HEK293 (cell line): ENCODE measurements around the gene RPS27.
A peak's percentile ranks its signal among the peaks of the same experiment; 100 is the strongest.

Source experiments
- CTCF ChIA-PET: fragments of 350-600 bp; formaldehyde crosslinking; extraction: SDS; loops from one replicate; lab custom pipeline; 2021; ENCODE audit warnings: antibody characterized with exemption; lab: Yijun Ruan, JAX
- POLR2A ChIA-PET: fragments of 300-600 bp; formaldehyde crosslinking; extraction: SDS; loops from one replicate; lab custom pipeline; 2020; ENCODE audit warnings: antibody characterized with exemption, inconsistent platforms; lab: Yijun Ruan, JAX
- H3K27ac ChIP-seq: fragments of 200-500 bp; sonication (Bioruptor generic); 2 replicates; pipeline ENCODE4 v1.5.1; 2014; ENCODE audit warnings: low read depth, low read length, control low read depth, inconsistent platforms; ENCODE audit errors: extremely low read depth
- H3K36me3 ChIP-seq, 2 experiments: fragments of 200-500 bp in 1 of 2; sonication (Bioruptor generic) in 1 of 2; 1 replicate in 1 of 2; 2 replicates in 1 of 2; pipeline ENCODE4 v1.5.1; 2014 to 2017; ENCODE audit warnings: inconsistent platforms in 2 of 2, low read length in 2 of 2; ENCODE audit not compliant: control insufficient read depth in 2 of 2, insufficient read depth in 1 of 2
- H3K4me1 ChIP-seq: fragments of 200-500 bp; sonication (Bioruptor generic); 2 replicates; pipeline ENCODE4 v1.5.1; 2014; ENCODE audit warnings: mild to moderate bottlenecking, low read length, inconsistent platforms; ENCODE audit not compliant: control insufficient read depth, insufficient read depth
- H3K4me3 ChIP-seq: 2 replicates; pipeline ENCODE4 v1.5.1; 2011; ENCODE audit warnings: low read depth, mild to moderate bottlenecking, control low read depth, low read length, moderate library complexity
- H3K9me3 ChIP-seq: fragments of 200-500 bp; sonication (Bioruptor generic); 2 replicates; pipeline ENCODE4 v1.5.1; 2014; ENCODE audit warnings: low read depth, low read length, inconsistent platforms; ENCODE audit not compliant: control insufficient read depth, insufficient read depth
- ZEB2 ChIP-seq: fragments of 450-650 bp; formaldehyde crosslinking; IDR thresholded peaks from 2 replicates; pipeline ENCODE4 v1.5.1; 2016; ENCODE audit warnings: missing biosample characterization, missing genetic modification characterization
- ZNF354C ChIP-seq: fragments of 450-650 bp; formaldehyde crosslinking; IDR thresholded peaks from 2 replicates; pipeline ENCODE4 v1.5.1; 2016; ENCODE audit warnings: missing biosample characterization, missing genetic modification characterization, low read depth, borderline replicate concordance
- ZNF391 ChIP-seq: fragments of 450-650 bp; formaldehyde crosslinking; IDR thresholded peaks from 2 replicates; pipeline ENCODE4 v1.5.1; 2016; ENCODE audit warnings: low read depth, missing biosample characterization, missing genetic modification characterization, borderline replicate concordance
- ZNF670 ChIP-seq: fragments of 450-650 bp; formaldehyde crosslinking; IDR thresholded peaks from 2 replicates; pipeline ENCODE4 v1.5.1; 2016; ENCODE audit warnings: missing biosample characterization, missing genetic modification characterization, low read depth
- ZNF837 ChIP-seq: fragments of 450-650 bp; formaldehyde crosslinking; IDR thresholded peaks from 2 replicates; pipeline ENCODE4 v1.5.1; 2016; ENCODE audit warnings: missing biosample characterization, missing genetic modification characterization
- ZSCAN23 ChIP-seq: fragments of 450-650 bp; formaldehyde crosslinking; IDR thresholded peaks from 2 replicates; pipeline ENCODE4 v1.5.1; 2016; ENCODE audit warnings: missing biosample characterization, missing genetic modification characterization
- TF ChIP-seq, protein P1 (sequence below): fragments of 450-650 bp; formaldehyde crosslinking; IDR thresholded peaks from 2 replicates; pipeline ENCODE4 v1.5.1; 2016; ENCODE audit warnings: missing biosample characterization, missing genetic modification characterization
- TF ChIP-seq, protein P2 (sequence below): fragments of 450-650 bp; formaldehyde crosslinking; conservative IDR thresholded peaks from 2 replicates; pipeline ENCODE4 v1.5.1; 2016; ENCODE audit warnings: low read depth, missing biosample characterization, missing genetic modification characterization
- TF ChIP-seq, protein P3 (sequence below): fragments of 450-650 bp; formaldehyde crosslinking; IDR thresholded peaks from 2 replicates; pipeline ENCODE4 v1.5.1; 2016; ENCODE audit warnings: missing biosample characterization, missing genetic modification characterization
- TF ChIP-seq, protein P4 (sequence below): fragments of 450-650 bp; formaldehyde crosslinking; IDR thresholded peaks from 2 replicates; pipeline ENCODE4 v1.5.1; 2016; ENCODE audit warnings: missing biosample characterization, missing genetic modification characterization

Gene RPS27

DNA sequence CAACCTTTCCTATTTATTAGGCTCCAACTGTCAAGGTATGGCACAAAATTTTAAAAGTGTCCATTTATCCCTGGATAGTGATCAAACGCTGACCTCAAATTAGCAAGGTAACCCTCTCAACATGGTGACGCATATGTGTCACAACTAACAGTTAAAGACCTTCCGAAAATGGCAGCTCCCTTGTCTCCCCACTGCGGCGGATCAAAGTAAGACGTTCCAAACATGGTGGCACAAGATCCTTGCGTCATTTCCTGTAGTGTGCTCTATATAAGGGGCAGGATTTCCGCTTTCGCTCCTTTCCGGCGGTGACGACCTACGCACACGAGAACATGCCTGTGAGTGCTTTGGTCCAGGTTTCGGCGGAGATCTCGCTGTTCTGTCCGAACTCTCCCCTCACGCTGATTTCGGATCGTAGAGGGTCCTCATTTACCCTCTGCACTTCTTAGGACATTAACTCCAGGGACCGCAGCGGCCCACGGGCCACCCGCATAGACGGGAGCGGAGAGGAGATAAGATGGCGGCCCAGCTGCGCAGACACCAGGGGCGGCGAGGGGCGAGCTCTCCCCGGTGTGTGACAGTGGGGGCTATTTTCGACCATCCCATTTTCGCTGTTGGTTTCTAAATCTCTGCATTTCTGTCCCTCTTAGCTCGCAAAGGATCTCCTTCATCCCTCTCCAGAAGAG is at the start of gene RPS27 (continued):
- TF ChIP-seq, protein P1, sequence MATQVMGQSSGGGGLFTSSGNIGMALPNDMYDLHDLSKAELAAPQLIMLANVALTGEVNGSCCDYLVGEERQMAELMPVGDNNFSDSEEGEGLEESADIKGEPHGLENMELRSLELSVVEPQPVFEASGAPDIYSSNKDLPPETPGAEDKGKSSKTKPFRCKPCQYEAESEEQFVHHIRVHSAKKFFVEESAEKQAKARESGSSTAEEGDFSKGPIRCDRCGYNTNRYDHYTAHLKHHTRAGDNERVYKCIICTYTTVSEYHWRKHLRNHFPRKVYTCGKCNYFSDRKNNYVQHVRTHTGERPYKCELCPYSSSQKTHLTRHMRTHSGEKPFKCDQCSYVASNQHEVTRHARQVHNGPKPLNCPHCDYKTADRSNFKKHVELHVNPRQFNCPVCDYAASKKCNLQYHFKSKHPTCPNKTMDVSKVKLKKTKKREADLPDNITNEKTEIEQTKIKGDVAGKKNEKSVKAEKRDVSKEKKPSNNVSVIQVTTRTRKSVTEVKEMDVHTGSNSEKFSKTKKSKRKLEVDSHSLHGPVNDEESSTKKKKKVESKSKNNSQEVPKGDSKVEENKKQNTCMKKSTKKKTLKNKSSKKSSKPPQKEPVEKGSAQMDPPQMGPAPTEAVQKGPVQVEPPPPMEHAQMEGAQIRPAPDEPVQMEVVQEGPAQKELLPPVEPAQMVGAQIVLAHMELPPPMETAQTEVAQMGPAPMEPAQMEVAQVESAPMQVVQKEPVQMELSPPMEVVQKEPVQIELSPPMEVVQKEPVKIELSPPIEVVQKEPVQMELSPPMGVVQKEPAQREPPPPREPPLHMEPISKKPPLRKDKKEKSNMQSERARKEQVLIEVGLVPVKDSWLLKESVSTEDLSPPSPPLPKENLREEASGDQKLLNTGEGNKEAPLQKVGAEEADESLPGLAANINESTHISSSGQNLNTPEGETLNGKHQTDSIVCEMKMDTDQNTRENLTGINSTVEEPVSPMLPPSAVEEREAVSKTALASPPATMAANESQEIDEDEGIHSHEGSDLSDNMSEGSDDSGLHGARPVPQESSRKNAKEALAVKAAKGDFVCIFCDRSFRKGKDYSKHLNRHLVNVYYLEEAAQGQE (tag by site-specific recombination), result peak; percentile 73
- TF ChIP-seq ZNF391 (tag by site-specific recombination), result peak; percentile 73; the same call in 1 of the 2 replicates

DNA sequence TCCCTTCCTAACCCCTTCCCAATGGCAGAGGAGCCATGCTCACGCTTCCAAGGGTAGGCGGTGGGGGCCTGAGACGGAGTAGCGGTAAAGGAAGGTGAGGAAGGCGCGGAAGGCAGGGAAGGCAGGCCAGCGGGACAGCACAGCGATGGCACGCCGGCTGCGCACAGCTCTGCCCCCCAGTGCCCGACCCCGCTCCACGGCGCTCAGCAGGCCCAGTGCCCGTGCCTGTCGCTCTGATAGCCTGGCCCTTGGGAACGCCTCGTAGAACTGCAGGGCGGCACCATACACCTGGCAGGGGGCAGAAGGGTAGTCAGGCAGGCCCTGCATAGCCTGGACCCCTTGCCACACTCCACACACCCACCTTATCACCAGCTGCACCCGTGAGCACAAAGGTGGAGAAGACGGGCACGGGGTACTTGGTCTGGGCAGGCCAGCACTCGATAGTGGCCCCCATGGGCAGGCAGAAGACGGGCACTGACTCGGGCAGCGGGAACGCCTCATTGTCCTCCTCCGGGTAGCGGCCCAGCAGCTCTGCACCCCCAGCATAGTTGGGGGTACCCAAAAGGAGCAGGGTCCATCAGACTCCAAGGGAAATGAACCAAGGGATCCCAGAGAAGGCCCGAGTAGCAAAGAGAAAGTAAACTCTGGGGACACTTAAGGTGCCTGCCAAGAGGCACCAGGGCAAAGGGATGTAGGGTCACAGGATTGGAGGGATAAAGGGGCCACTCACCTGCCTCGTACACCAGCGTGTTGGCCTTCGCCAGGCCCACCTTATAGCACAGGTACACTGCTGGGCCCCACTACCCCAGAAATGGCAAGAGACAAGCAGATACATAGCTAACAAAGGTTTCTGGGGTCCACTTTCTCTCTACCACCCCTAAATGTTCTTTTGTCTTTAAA is 48.5 kb upstream of the RPS27 start:
- H3K4me3 ChIP-seq, result no peak overlapping the region
- POLR2A ChIA-PET, result interaction anchor here (0.8 to 2.0 kb wide), 3 partner anchors 18 to 61 kb away, joined by 3 to 8 read pairs (median 7); partner anchors contain the start of gene CREB3L4
- CTCF ChIA-PET, result interaction anchor here (0.5 kb wide), 1 partner anchor 217 kb away, joined by 3 read pairs; no protein-coding TSS in a partner anchor
- TF ChIP-seq ZSCAN23 (tag by site-specific recombination) (no peak), ZNF354C (tag by site-specific recombination) (no peak), ZNF837 (tag by site-specific recombination) (no peak), ZEB2 (no peak)
- TF ChIP-seq, protein P2, sequence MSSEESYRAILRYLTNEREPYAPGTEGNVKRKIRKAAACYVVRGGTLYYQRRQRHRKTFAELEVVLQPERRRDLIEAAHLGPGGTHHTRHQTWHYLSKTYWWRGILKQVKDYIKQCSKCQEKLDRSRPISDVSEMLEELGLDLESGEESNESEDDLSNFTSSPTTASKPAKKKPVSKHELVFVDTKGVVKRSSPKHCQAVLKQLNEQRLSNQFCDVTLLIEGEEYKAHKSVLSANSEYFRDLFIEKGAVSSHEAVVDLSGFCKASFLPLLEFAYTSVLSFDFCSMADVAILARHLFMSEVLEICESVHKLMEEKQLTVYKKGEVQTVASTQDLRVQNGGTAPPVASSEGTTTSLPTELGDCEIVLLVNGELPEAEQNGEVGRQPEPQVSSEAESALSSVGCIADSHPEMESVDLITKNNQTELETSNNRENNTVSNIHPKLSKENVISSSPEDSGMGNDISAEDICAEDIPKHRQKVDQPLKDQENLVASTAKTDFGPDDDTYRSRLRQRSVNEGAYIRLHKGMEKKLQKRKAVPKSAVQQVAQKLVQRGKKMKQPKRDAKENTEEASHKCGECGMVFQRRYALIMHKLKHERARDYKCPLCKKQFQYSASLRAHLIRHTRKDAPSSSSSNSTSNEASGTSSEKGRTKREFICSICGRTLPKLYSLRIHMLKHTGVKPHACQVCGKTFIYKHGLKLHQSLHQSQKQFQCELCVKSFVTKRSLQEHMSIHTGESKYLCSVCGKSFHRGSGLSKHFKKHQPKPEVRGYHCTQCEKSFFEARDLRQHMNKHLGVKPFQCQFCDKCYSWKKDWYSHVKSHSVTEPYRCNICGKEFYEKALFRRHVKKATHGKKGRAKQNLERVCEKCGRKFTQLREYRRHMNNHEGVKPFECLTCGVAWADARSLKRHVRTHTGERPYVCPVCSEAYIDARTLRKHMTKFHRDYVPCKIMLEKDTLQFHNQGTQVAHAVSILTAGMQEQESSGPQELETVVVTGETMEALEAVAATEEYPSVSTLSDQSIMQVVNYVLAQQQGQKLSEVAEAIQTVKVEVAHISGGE (tag by site-specific recombination), result no peak
- TF ChIP-seq, protein P3, sequence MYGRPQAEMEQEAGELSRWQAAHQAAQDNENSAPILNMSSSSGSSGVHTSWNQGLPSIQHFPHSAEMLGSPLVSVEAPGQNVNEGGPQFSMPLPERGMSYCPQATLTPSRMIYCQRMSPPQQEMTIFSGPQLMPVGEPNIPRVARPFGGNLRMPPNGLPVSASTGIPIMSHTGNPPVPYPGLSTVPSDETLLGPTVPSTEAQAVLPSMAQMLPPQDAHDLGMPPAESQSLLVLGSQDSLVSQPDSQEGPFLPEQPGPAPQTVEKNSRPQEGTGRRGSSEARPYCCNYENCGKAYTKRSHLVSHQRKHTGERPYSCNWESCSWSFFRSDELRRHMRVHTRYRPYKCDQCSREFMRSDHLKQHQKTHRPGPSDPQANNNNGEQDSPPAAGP (tag by site-specific recombination), result no peak
- no peaks in the 10 kb centered on the region for H3K4me1 ChIP-seq
- H3K9me3 ChIP-seq, result no peaks in the 10 kb centered on the region
- peaks cover 0 to 64% of the 10 kb centered on the region in 2 experiments; a peak in 1 of 3 replicates for H3K36me3 ChIP-seq
- no peak overlapping the region for H3K27ac ChIP-seq

DNA sequence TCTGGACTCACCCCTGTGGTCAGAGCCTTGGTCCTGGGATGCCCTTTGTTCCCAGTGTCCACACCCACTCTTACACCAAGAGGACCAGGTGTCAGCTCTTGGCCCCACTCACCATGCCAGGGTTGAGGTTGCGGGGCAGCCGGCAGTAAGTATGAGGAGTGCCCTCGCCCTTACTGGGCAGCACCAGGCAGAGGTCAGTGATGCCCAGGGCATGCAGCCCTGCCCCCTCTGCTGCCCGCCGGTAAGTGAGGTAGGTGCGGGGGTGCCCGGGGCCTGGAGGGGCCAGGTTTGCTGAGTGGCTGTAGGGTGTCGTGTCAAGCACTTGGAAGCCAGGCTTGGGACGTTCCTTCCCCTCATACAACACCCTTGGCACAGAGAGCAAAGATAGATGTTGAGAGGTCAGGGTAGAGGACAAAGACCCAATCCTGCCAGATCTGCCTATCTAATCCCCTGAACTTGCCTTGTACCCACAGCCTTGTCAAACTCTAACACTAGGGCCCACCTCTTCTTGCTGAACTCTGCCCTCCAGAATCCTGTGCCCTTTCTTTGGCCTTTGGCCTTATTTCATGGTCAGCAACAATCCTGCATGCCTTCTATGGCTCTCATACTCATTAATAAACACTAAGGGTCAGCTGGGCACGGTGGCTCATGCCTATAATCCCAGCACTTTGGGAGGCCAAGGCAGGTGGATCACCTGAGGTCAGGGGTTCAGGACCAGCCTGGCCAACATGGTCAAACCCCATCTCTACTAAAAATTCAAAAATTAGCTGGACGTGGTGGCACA is 47.6 kb upstream of the RPS27 start:
- POLR2A ChIA-PET, result interaction anchor here (0.7 to 4.3 kb wide), 7 partner anchors 13 to 62 kb away, joined by 3 to 36 read pairs (median 4); partner anchors contain the start of genes CREB3L4, CRTC2, RPS27 and SLC39A1
- CTCF ChIA-PET, result interaction anchor here (1.4 to 2.5 kb wide), 2 partner anchors 24 to 43 kb away, joined by 7 to 10 read pairs; partner anchors contain the start of genes CREB3L4 and RAB13
- peaks cover 0 to 63% of the 10 kb centered on the region in 2 experiments; a peak in 1 of 3 replicates for H3K36me3 ChIP-seq
- H3K4me3 ChIP-seq, result no peak overlapping the region
- H3K4me1 ChIP-seq, result no peaks in the 10 kb centered on the region
- H3K27ac ChIP-seq, result no peak overlapping the region
- no peaks in the 10 kb centered on the region for H3K9me3 ChIP-seq
- no peak for TF ChIP-seq ZNF670 (tag by site-specific recombination)
- TF ChIP-seq, protein P4, sequence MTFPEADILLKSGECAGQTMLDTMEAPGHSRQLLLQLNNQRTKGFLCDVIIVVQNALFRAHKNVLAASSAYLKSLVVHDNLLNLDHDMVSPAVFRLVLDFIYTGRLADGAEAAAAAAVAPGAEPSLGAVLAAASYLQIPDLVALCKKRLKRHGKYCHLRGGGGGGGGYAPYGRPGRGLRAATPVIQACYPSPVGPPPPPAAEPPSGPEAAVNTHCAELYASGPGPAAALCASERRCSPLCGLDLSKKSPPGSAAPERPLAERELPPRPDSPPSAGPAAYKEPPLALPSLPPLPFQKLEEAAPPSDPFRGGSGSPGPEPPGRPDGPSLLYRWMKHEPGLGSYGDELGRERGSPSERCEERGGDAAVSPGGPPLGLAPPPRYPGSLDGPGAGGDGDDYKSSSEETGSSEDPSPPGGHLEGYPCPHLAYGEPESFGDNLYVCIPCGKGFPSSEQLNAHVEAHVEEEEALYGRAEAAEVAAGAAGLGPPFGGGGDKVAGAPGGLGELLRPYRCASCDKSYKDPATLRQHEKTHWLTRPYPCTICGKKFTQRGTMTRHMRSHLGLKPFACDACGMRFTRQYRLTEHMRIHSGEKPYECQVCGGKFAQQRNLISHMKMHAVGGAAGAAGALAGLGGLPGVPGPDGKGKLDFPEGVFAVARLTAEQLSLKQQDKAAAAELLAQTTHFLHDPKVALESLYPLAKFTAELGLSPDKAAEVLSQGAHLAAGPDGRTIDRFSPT (tag by site-specific recombination), result peak; percentile 15; the same call in 1 of the 2 replicates
